Astrocyte of the spinal cord (primary cell): ENCODE data around the gene TACC2.
A peak's percentile ranks its signal among the peaks of the same experiment; 100 is the strongest.

Experiments
- DNase-seq: peaks from one replicate; pipeline ENCODE4 v3.0.0; 2011; ENCODE audit warnings: low read depth, low spot score
- H3K4me3 ChIP-seq: 2 replicates; pipeline ENCODE4 v1.5.1; 2011; ENCODE audit warnings: low read depth, mild to moderate bottlenecking, low read length, moderate library complexity
- in situ Hi-C: cut with HindIII; loops from 2 replicates; pipeline ENCODE4 v1.10.0; 2017; ENCODE audit warnings: low sequenced_read_pairs
- TF ChIP-seq, protein P1 (sequence below): IDR thresholded peaks from 2 replicates; pipeline ENCODE4 v1.5.1; 2012; ENCODE audit warnings: low read depth, mild to moderate bottlenecking, low read length, inconsistent platforms

Gene TACC2

DNA sequence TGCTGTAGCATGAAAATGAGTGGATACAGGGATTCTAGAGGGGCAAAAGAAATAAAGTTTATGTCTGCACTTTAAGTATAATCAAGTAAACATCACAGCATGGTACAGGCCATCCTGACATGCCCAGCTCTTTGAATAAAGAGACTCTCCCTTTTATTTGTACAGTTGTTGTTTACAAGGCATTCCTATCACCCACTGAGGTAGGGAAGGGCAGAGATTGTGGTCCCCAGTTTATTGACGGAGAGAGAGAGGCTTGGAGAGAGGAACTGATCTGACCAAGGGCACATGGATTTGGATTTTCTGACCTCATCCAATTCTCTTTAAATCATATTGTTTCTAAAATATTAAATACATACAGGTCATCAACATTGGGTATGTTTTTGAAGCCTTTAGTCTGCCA lies 53.9 kb downstream of the TACC2 start:
- in situ Hi-C loops = no loop called here
- no peak overlapping the region for H3K4me3 ChIP-seq
- TF ChIP-seq, protein P1, sequence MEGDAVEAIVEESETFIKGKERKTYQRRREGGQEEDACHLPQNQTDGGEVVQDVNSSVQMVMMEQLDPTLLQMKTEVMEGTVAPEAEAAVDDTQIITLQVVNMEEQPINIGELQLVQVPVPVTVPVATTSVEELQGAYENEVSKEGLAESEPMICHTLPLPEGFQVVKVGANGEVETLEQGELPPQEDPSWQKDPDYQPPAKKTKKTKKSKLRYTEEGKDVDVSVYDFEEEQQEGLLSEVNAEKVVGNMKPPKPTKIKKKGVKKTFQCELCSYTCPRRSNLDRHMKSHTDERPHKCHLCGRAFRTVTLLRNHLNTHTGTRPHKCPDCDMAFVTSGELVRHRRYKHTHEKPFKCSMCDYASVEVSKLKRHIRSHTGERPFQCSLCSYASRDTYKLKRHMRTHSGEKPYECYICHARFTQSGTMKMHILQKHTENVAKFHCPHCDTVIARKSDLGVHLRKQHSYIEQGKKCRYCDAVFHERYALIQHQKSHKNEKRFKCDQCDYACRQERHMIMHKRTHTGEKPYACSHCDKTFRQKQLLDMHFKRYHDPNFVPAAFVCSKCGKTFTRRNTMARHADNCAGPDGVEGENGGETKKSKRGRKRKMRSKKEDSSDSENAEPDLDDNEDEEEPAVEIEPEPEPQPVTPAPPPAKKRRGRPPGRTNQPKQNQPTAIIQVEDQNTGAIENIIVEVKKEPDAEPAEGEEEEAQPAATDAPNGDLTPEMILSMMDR = no peak
- no peak for DNase-seq

DNA sequence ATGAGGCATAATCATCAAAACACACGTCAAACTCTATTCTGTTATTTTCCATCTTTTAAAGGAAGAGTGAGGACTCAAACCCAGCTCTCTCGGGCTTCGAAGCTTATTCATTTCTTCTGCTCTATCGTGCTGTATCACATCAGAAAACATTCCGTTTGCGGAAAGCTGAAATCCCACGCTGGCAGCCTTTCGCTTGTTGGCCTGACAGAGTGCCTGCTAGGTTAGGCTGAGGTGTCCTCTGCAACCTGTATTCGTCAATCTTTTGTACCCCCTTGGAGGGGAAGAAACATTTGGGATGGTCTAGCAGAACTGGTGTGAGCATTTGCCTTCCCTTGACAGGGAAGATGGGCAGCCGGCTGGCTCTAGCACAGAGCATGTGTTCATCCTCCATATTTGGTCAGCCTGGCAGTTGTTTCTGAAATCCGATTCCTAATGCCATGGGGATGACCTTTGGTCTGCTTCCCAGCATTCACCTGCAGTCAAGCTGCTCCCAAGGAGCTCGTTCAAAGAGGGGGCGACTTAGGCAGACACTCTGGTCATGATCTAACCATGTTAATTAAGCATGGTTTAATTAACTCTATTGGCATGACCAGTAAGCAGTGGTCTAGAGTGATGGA lies 55.2 kb downstream of the TACC2 start:
- DNase-seq = peak; percentile 35
- TF ChIP-seq, protein P1 = no peak
- no peak overlapping the region for H3K4me3 ChIP-seq
- in situ Hi-C loops = no loop called here

DNA sequence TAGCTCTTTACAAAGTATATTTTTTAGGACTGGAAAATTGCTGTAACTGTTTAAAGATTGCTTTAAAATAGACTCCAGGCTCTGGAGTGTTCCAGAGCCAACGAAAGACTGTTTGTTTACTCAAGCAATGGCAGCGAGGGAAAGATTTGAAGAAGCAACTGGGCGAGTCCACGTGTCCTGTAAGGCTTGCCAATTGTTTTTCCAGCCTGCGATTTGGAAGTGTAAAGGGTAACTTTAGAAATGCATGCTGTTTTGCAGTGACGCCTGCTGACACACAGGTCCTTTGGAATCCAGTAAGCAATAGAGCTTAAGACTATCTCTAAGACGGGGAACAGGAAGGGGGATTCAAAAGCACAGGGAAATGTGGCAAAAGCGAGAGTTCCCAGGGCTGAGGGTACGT lies 55.8 kb downstream of the TACC2 start:
- H3K4me3 ChIP-seq = no peak overlapping the region
- in situ Hi-C loops = no loop called here
- peak; percentile 30 for DNase-seq
- TF ChIP-seq, protein P1 = no peak

DNA sequence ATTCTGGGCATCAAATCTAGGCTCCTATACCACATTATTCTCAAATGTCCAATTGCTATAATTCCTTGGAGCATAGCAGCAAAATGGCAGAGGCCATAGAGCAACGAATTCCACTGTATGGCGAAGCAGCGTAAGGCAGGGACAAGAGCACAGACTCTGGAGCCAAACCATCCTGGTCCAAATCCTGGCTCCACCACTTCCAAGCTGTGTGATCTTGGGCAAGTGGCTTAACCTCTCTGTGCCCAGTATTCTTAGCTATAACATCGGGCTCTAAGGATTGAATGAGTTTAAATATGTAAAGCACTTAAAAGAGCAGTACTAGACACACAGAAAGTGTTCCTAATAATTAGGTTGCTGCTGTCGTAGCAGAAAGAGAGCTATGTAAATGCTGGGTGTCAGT lies 56.2 kb downstream of the TACC2 start:
- H3K4me3 ChIP-seq = no peak overlapping the region
- in situ Hi-C loops = no loop called here
- no peak for DNase-seq
- TF ChIP-seq, protein P1 = no peak

DNA sequence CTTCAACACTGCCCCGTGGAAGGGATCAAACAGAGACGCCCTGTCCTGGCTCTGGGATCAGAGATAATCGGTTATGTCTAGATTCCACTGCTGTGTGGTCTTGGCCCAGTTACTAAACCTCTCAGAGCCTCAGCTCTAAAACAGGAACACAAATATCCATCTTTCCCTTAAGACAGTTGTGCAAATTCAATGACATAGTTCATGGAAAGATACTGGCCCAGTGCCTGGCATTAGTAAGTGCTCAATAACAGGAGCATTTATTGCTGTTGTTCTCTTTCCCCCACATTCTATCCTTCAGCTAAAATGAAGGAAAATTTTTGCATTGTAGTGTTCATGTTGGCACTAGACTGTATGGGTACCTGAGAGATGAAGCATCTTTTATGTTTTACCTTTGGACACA lies 58.6 kb downstream of the TACC2 start:
- TF ChIP-seq, protein P1 = no peak
- DNase-seq = no peak
- in situ Hi-C loops = no loop called here
- no peak overlapping the region for H3K4me3 ChIP-seq

DNA sequence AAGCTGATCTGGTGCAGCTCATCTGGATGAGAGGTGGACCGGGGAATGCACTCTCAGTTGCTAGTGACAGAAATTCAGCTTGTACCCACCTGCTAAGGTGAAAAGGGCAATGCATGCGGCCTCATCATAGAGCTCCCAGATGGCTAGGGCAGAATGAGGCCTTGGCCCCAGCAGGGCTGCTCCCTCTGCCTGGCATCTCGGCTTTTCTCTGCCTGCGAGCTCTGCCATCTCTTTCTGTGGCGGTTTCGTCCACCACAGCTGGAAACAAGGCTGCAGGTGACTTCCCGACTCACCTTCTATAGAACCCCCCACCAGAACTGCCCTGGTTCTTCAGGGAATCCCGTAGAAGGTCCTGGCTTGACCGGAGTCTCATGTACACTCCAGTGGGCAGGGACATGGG lies 60.1 kb downstream of the TACC2 start:
- DNase-seq = no peak
- in situ Hi-C loops = no loop called here
- TF ChIP-seq, protein P1 = no peak

More for the DNA sequence above, 60.1 kb downstream of the TACC2 start:
- H3K4me3 ChIP-seq = no peak overlapping the region
